Ishikawa (cell line): ENCODE results near the gene CNIH1.

ENCODE experiments used
- CEBPB ChIP-seq: IDR thresholded peaks from 2 replicates; pipeline ENCODE4 v1.6.1; 2012
- EP300 ChIP-seq: IDR thresholded peaks from 2 replicates; pipeline ENCODE4 v1.6.1; 2012; ENCODE audit warnings: borderline replicate concordance
- RAD21 ChIP-seq: IDR thresholded peaks from 2 replicates; pipeline ENCODE4 v1.6.1; 2012; ENCODE audit warnings: low read depth
- REST ChIP-seq: IDR thresholded peaks from 2 replicates; pipeline ENCODE4 v1.6.1; 2012; ENCODE audit warnings: low read depth, mild to moderate bottlenecking
- TAF1 ChIP-seq: IDR thresholded peaks from 2 replicates; pipeline ENCODE4 v1.6.1; 2012; ENCODE audit warnings: low read depth, mild to moderate bottlenecking
- TCF12 ChIP-seq: IDR thresholded peaks from 2 replicates; pipeline ENCODE4 v1.6.1; 2012; ENCODE audit warnings: low read depth
- YY1 ChIP-seq: IDR thresholded peaks from 2 replicates; pipeline ENCODE4 v1.6.1; 2012; ENCODE audit warnings: low read depth

- TF ChIP-seq YY1 (no peak), RAD21 (no peak), CEBPB (no peak), TAF1 (no peak), EP300 (no peak), TCF12 (no peak), REST (no peak)
These were observed 45.5 kb upstream of the CNIH1 start for GRCh38 chr14:54486685-54487084.
